GM23248 (cell line): ENCODE measurements around the gene MAP4K3.

Source experiments
- EZH2 ChIP-seq: fragments of 200-600 bp; sonication (generic); IDR thresholded peaks from 2 replicates; pipeline ENCODE4 v1.6.1; 2018; ENCODE audit warnings: antibody characterized with exemption, mild to moderate bottlenecking; ENCODE audit not compliant: insufficient read depth, poor library complexity, severe bottlenecking
- EZH2phosphoT487 ChIP-seq: fragments of 200-600 bp; sonication (generic); IDR thresholded peaks from 2 replicates; pipeline ENCODE4 v1.6.1; 2018; ENCODE audit warnings: antibody characterized with exemption, moderate library complexity, mild to moderate bottlenecking, low read depth; ENCODE audit not compliant: insufficient read depth

DNA sequence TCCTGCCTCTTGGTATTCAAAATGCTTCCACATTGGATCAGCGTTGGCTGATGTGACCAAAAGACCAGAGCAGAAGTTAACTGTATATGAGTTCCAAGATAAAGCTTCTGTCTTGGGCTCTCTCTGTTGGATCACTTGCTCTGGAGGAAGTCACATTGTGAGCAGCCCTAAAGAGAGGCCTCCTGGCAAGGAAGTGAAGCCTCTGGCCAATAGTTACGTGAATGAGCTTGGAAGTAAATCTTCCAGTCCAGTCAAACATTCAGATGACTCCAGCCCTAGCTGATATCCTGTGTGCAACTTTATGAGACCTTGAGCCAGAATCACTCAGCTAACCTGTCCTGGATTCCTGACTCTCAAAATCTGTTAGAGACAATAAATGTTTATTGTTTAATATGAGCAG is 125.6 kb downstream of the MAP4K3 start:
- TF ChIP-seq EZH2 (no peak), EZH2phosphoT487 (no peak)
